Cardiac fibroblast (primary cell): ENCODE results near the gene UMOD.

Experiments used
- DNase-seq, 2 donors: peaks; one replicate each; pipeline versions ENCODE4 v3.0.0 to v3.0.0-alpha.2; 2010; ENCODE audit warnings: low read depth in 2 of 2
- H3K4me3 ChIP-seq, 2 donors: replicated peaks in 1 of 2; 1 replicate in 1 of 2; 2 replicates in 1 of 2; pipeline ENCODE4 v1.5.1; 2011; ENCODE audit warnings: low read depth in 2 of 2, low read length in 2 of 2, mild to moderate bottlenecking in 2 of 2, moderate library complexity in 1 of 2
- TF ChIP-seq, protein P1 (sequence below): IDR thresholded peaks from one replicate; pipeline ENCODE4 v1.5.1; 2011; ENCODE audit warnings: low read depth, mild to moderate bottlenecking, low read length, inconsistent platforms

UMOD gene

GRCh38 chr16:20385844-20386832, 33.6 kb upstream of the UMOD start:
- TF ChIP-seq, protein P1, sequence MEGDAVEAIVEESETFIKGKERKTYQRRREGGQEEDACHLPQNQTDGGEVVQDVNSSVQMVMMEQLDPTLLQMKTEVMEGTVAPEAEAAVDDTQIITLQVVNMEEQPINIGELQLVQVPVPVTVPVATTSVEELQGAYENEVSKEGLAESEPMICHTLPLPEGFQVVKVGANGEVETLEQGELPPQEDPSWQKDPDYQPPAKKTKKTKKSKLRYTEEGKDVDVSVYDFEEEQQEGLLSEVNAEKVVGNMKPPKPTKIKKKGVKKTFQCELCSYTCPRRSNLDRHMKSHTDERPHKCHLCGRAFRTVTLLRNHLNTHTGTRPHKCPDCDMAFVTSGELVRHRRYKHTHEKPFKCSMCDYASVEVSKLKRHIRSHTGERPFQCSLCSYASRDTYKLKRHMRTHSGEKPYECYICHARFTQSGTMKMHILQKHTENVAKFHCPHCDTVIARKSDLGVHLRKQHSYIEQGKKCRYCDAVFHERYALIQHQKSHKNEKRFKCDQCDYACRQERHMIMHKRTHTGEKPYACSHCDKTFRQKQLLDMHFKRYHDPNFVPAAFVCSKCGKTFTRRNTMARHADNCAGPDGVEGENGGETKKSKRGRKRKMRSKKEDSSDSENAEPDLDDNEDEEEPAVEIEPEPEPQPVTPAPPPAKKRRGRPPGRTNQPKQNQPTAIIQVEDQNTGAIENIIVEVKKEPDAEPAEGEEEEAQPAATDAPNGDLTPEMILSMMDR, result peak; percentile 81
- no peak overlapping the region for H3K4me3 ChIP-seq
- DNase-seq, result peak; percentile 57 to 59

DNA sequence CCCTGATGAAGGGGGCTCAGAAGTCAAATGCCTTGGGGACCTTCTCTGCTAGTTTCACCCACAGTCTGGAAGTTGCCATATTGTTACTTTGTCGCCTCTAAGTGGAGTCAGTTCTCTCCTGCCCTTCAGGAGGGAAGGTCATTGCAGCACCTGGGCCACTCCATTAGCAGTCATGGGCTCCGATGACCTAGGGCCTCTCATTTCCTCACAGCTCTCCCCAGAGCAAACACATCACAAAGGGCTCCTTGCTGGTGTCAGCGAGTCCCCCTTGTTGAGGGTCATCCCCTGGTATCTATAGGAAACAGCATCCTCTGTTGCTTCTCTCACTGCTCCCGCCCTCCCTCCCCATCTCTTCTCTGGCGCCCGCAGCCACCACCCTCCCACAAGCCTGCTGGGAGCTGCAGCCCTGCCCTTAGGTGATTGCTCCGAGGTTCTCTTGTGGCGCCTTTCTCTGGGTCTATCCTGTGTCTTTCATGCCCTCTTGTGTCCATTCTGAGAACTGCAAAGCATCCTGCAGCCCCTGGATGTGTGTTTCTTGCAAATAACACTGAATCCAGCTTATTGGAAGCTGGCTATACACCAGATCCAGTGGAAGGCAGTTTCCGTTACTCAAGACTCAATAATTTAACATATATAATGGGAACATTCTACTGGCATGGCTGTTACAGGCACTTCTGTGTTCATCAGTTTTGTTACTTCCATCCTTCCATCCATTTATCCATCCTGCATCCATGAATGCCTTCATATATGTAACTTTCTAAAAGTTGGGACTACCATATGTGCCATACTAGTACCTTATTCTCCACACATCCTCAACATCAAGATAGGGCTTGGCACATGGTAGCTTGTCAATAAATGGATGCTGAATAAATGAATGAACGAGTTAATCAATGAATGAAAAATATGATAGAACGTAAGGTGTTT, 30.9 kb upstream of the UMOD start:
- peak; percentile 75 to 77 for DNase-seq
- no peak overlapping the region for H3K4me3 ChIP-seq
- TF ChIP-seq, protein P1, result peak; percentile 89

DNA sequence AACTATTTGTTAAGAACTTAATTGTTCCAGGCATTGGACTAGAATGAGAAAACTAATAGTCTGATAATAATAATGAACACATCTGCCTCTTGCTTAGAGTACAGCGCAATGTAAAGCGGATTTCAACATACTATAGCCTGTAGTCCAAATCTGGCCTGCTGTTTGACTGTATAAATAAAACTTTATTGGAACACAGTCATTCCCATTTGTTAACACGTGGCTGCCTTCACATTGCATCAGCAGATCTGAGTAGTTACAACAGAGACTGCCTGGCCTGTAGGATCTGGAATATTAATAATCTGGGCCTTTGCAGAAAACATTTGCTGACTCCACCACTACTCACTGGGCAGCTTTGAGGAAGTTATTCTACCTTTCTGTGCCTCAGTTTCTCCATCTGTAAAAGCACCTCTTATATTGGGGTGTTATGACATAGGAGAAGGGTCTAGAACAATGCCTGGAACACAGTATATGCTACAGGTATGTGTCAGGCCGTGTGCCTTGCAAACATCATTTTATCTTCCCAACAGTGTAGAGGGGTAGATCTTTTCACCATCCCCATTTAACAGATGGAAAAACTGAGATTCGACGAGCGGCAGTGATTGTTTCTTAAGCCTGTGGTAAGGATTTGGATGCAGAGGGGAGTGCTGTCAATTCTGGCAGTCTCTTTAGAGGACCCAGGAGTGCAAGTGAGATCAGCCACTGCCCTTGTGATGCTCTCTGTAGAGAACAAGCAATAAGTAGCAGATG, 29.9 kb upstream of the UMOD start:
- H3K4me3 ChIP-seq, result no peak overlapping the region
- peak in 1 of 2 donors; percentile 2 for DNase-seq

DNA sequence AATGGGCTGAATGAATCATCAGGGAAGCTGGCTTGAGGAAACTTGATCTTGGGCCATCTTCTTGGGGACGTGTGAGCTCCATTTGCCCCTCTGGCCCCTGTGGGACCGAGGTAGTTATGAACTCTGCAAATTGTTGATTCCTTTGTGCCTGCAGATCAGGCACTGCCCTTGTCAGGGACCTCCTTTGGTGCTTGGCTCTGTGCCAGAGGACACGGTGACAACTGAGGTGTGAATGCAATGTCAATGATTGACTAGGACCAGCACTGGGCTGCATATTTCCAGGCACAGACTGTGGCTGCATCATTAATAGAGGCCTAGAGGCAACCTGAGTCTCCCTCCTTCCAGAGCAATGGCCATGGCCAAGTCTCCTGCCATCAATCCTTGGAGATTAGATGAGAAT, 28.3 kb upstream of the UMOD start:
- TF ChIP-seq, protein P1, result no peak

More for the DNA sequence above, 29.9 kb upstream of the UMOD start:
- TF ChIP-seq, protein P1, result no peak

DNA sequence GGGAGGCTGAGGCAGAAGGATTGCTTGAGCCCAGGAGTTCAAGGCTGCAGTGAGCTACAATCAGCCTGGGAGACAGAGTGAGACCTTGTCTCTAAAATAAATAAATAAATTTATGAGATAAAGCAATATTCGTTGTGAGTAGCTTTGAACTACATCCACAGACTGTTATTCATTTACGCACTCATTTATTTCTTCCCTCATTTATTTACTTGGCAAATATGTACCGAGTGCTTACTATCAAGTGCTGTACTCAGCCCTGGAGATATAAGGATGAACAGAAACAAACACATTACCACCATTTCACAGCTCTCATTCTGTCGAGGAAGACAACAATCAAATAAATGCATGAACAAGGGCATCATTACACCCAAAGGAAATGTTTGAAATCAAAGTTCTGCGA, 24.7 kb upstream of the UMOD start:
- no peak overlapping the region for H3K4me3 ChIP-seq
- no peak for DNase-seq
- TF ChIP-seq, protein P1, result no peak

More for the DNA sequence above, 28.3 kb upstream of the UMOD start:
- no peak for DNase-seq
- no peak overlapping the region for H3K4me3 ChIP-seq

GRCh38 chr16:20372701-20373100, 20.2 kb upstream of the UMOD start:
- H3K4me3 ChIP-seq, result no peak overlapping the region
- TF ChIP-seq, protein P1, result no peak
- DNase-seq, result no peak
